Measurements from ENCODE around the gene P2RX7. TPM values are rescaled to one million over a fixed set of nuclear protein-coding genes. Genes with fewer than 3 reads are reported as not detected.

P2RX7 gene
- polyA plus RNA-seq, 1 experiment = 0.48 TPM

DNA sequence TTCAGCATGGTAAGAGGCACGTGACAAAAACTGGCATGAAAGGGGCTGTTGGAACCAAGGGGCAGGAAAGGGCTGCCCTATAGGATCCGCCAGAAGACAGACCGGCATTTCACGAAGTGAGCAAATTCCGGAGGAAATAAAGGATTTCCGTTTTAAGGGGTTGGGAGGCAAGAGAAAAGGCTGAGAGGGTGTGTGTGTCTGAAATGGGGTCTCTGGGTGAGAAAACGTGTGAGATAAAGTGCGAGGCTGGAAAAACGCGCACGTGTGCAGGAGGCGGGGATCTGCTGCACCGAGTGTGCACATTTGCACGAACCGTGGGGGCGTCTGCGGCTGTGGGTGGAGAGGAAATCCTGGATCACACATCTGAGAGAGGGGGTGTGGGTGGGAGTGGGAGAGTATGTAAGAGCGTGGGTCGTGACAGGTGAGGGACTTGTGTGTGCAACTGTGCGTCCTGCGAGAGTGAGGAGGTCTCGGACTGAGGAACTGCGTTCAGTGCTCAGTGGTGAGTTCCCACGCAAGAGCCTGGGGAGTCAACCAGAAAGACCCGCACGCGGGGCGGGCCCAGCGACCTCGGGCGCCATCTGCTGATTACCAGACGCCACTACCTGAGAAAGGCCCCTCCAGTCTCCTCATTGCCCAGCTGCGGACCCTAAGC, 37.0 kb upstream of the P2RX7 start:
- Histone ChIP-seq H3K4me3 (ENCODE audit: low read depth, low read length) (peak overlapping the region; percentile 49), H3K27me3 (ENCODE audit: control insufficient read depth, insufficient read depth, low read length) (peaks cover 3% of the 10 kb centered on the region), H3K9me3 (ENCODE audit: control insufficient read depth, insufficient read depth, low read length) (no peaks in the 10 kb centered on the region; the same call in 1 of the 2 replicates), H3K27ac (ENCODE audit: low read depth, low read length) (no peak overlapping the region)
- TF ChIP-seq, protein P1, sequence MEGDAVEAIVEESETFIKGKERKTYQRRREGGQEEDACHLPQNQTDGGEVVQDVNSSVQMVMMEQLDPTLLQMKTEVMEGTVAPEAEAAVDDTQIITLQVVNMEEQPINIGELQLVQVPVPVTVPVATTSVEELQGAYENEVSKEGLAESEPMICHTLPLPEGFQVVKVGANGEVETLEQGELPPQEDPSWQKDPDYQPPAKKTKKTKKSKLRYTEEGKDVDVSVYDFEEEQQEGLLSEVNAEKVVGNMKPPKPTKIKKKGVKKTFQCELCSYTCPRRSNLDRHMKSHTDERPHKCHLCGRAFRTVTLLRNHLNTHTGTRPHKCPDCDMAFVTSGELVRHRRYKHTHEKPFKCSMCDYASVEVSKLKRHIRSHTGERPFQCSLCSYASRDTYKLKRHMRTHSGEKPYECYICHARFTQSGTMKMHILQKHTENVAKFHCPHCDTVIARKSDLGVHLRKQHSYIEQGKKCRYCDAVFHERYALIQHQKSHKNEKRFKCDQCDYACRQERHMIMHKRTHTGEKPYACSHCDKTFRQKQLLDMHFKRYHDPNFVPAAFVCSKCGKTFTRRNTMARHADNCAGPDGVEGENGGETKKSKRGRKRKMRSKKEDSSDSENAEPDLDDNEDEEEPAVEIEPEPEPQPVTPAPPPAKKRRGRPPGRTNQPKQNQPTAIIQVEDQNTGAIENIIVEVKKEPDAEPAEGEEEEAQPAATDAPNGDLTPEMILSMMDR (IDR thresholded peaks at IDR 0.05; ENCODE audit: low read depth, low read length) = peak; percentile 83
- ChIA-PET CTCF (interaction anchor here (0.6 to 1.9 kb wide), 4 partner anchors 10 to 514 kb away, joined by 3 to 6 read pairs (median 4); partner anchors contain the start of gene POP5), POLR2A (no interaction called here)
- peak; percentile 10 for DNase-seq (ENCODE audit: low read depth, low spot score)

DNA sequence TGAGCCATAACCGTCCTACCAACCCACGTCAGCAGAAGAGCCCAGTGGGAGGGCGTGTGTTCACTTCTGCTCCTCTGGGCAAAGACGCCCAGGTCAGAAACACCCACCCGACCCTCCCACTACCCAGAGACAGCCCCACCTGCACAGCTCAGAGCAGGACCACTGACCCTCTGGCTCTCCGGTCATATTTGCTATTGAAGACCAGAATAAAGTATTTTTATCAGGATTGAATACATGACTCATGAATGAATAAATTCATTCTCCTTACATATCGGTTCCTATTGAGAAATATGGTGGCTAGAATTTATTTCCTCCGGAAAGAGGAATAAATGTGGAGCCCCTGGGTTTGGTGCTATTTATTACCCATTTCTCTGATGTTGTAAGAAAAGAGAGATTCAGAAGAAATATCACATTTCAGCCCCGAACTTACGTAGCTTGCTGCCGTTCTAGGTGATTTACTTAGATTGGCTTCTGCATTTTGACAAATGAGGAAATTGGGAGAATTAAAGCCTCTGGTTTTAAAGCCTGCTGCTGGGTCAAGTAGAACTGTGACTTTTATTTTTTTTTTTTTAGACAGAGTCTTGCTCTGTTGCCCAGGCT, 36.4 kb upstream of the P2RX7 start:
- Histone ChIP-seq H3K27ac (ENCODE audit: low read depth, low read length) (no peak overlapping the region), H3K9me3 (ENCODE audit: control insufficient read depth, insufficient read depth, low read length) (no peaks in the 10 kb centered on the region; the same call in 1 of the 2 replicates), H3K27me3 (ENCODE audit: control insufficient read depth, insufficient read depth, low read length) (peaks cover 3% of the 10 kb centered on the region), H3K4me3 (ENCODE audit: low read depth, low read length) (no peak overlapping the region)
- DNase-seq (ENCODE audit: low read depth, low spot score) = no peak
- POLR2A ChIA-PET = no interaction called here
- TF ChIP-seq, protein P1 (IDR thresholded peaks at IDR 0.05; ENCODE audit: low read depth, low read length) = no peak
- CTCF ChIA-PET = interaction anchor here (0.6 to 1.9 kb wide), 6 partner anchors 10 to 516 kb away, joined by 3 to 6 read pairs (median 3); partner anchors contain the start of gene POP5

DNA sequence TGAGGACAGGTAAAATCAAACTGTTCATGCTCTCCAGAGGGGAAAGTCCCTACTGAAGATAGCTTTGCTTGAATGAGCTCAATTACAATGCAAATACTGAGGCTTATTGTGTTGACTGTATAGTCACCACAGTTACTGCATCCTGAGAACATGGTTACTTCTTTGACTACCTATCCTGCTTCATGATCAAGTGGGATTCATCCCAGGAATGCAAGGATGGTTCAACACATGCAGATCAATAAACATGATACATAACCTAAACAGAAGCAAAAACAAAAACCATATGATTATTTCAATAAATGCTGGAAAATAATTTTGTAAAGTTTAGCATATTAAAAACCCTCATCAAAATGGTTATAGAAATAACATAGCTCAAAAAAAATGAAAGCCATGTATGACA, 32.9 kb upstream of the P2RX7 start:
- peaks cover 4% of the 10 kb centered on the region for H3K27me3 ChIP-seq (ENCODE audit: control insufficient read depth, insufficient read depth, low read length)
- no peak overlapping the region for H3K27ac ChIP-seq (ENCODE audit: low read depth, low read length)
- no peak overlapping the region for H3K4me3 ChIP-seq (ENCODE audit: low read depth, low read length)
- DNase-seq (ENCODE audit: low read depth, low spot score) = no peak
- TF ChIP-seq, protein P1 (IDR thresholded peaks at IDR 0.05; ENCODE audit: low read depth, low read length) = no peak
- no peaks in the 10 kb centered on the region for H3K9me3 ChIP-seq (ENCODE audit: control insufficient read depth, insufficient read depth, low read length)
- ChIA-PET CTCF (interaction anchor here (1.2 to 1.9 kb wide), 2 partner anchors 11 to 95 kb away, joined by 5 to 13 read pairs; no protein-coding TSS in a partner anchor), POLR2A (no interaction called here)

DNA sequence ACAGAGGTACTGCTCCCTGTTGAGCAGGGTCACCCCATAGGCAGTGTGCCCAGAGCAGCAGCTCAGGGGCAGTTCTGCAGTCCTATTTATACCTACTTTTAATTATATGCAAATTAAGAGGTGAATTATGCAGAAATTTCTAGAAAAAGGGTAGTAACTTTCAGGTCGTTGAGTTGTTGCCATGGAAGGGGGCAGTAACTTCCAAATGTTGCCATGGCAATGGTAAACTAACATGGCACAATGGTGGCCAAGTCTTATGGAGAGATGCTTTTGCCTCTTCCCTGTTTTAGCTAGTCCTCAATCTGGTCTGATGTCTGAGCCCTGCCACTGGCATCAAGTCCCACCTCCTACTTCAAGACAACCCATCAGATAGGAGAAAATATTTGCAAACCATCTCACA, 30.4 kb upstream of the P2RX7 start:
- no peak overlapping the region for H3K4me3 ChIP-seq (ENCODE audit: low read depth, low read length)
- TF ChIP-seq, protein P1 (IDR thresholded peaks at IDR 0.05; ENCODE audit: low read depth, low read length) = no peak
- H3K9me3 ChIP-seq (ENCODE audit: control insufficient read depth, insufficient read depth, low read length) = no peaks in the 10 kb centered on the region
- H3K27ac ChIP-seq (ENCODE audit: low read depth, low read length) = no peak overlapping the region
- DNase-seq (ENCODE audit: low read depth, low spot score) = no peak
- peaks cover 2% of the 10 kb centered on the region for H3K27me3 ChIP-seq (ENCODE audit: control insufficient read depth, insufficient read depth, low read length)
- ChIA-PET CTCF (interaction anchor here (0.9 kb wide), 1 partner anchor 453 kb away, joined by 5 read pairs; no protein-coding TSS in a partner anchor), POLR2A (no interaction called here)

DNA sequence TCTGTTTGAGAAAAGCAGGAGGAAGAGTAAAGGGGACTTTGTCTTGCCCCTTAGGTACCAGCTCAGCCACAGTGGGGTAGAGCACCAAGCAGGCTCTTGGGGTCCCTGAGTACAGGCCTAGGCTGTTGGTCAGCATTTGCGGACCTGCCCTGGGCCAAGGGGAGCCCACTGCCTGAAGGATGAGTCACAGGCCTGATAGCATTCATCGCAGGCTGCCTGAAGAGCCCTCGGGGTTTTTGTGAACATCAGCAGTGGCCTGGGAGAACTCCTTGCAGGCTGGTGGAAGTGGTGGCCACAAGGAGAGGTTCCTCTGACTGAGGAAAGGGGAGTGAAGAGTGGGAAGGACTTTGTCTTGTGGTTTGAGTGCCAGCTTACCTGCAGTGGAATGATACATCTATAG, 25.0 kb upstream of the P2RX7 start:
- no peak overlapping the region for H3K4me3 ChIP-seq (ENCODE audit: low read depth, low read length)
- H3K9me3 ChIP-seq (ENCODE audit: control insufficient read depth, insufficient read depth, low read length) = no peaks in the 10 kb centered on the region
- CTCF ChIA-PET = interaction anchor here (0.6 kb wide), 1 partner anchor 532 kb away, joined by 3 read pairs; no protein-coding TSS in a partner anchor
- TF ChIP-seq, protein P1 (IDR thresholded peaks at IDR 0.05; ENCODE audit: low read depth, low read length) = no peak
- no peaks in the 10 kb centered on the region for H3K27me3 ChIP-seq (ENCODE audit: control insufficient read depth, insufficient read depth, low read length)
- POLR2A ChIA-PET = no interaction called here
- no peak for DNase-seq (ENCODE audit: low read depth, low spot score)
- H3K27ac ChIP-seq (ENCODE audit: low read depth, low read length) = no peak overlapping the region

Data from AG04450 (cell line).